Osteoblast (primary cell): Measurements from ENCODE around the gene DCTN2. TPM values are rescaled to one million over a fixed set of nuclear protein-coding genes. Genes with fewer than 3 reads are reported as not detected.
"Not testable (repeated sequence)": the region's sequence is repeated elsewhere in the genome, so short reads cannot be mapped to it uniquely, and the experiment has no call there.

Source experiments
- DNase-seq: peaks from one replicate; pipeline ENCODE4 v3.0.0; 2011; ENCODE audit warnings: low spot score, mixed read lengths; ENCODE audit not compliant: insufficient read length; ENCODE audit errors: missing footprints
- H2AFZ ChIP-seq: 2 replicates; pipeline ENCODE4 v1.6.0; 2011; ENCODE audit warnings: mild to moderate bottlenecking, low read length
- H3K27ac ChIP-seq: 2 replicates; pipeline ENCODE4 v1.5.1; 2011; ENCODE audit warnings: mild to moderate bottlenecking, low read depth, low read length, moderate library complexity
- H3K27me3 ChIP-seq: 2 replicates; pipeline ENCODE4 v1.6.0; 2012; ENCODE audit warnings: mild to moderate bottlenecking, control low read depth, inconsistent platforms, low read length, moderate library complexity; ENCODE audit not compliant: insufficient read depth
- H3K36me3 ChIP-seq: 2 replicates; pipeline ENCODE4 v1.5.1; 2011; ENCODE audit warnings: mild to moderate bottlenecking, low read length, control low read depth, moderate library complexity; ENCODE audit not compliant: insufficient read depth
- H3K4me1 ChIP-seq: 2 replicates; pipeline ENCODE4 v1.5.1; 2011; ENCODE audit warnings: mild to moderate bottlenecking, low read length, control low read depth, moderate library complexity; ENCODE audit not compliant: insufficient read depth
- H3K4me2 ChIP-seq: 2 replicates; pipeline ENCODE4 v1.6.0; 2011; ENCODE audit warnings: mild to moderate bottlenecking, low read length; ENCODE audit not compliant: insufficient read depth
- H3K4me3 ChIP-seq: fragments of 200-600 bp; sonication (generic); 3 replicates; pipeline ENCODE4 v1.5.1; 2012; ENCODE audit warnings: mild to moderate bottlenecking, low read length, inconsistent platforms; ENCODE audit not compliant: insufficient read depth
- H3K79me2 ChIP-seq: 2 replicates; pipeline ENCODE4 v1.6.0; 2012; ENCODE audit warnings: mild to moderate bottlenecking, low read length, control low read depth, inconsistent platforms; ENCODE audit not compliant: insufficient read depth
- H3K9me3 ChIP-seq: 2 replicates; pipeline ENCODE4 v1.5.1; 2011; ENCODE audit warnings: low read depth, low read length, control low read depth
- H4K20me1 ChIP-seq: 2 replicates; pipeline ENCODE4 v1.6.0; 2012; ENCODE audit warnings: mild to moderate bottlenecking, low read length, control low read depth; ENCODE audit not compliant: insufficient read depth
- CTCF ChIP-seq: IDR thresholded peaks from 2 replicates; pipeline ENCODE4 v1.5.1; 2011; ENCODE audit warnings: mild to moderate bottlenecking, low read depth, low read length, moderate library complexity; ENCODE audit errors: extremely low read depth
- total RNA-seq: library from RNA; depleted of rRNA; stranded (reverse); fragments of >200 nt; gene quantifications from 2 replicates; pipeline ENCODE4 v1.2.3, GENCODE V29; 2012

Gene DCTN2
- total RNA-seq, 1 donor, result 123 TPM

GRCh38 chr12:57496822-57497221 is 50.2 kb downstream of the DCTN2 start:
- peaks cover 49% of the 10 kb centered on the region for H3K36me3 ChIP-seq
- H3K79me2 ChIP-seq, result peaks cover 6% of the 10 kb centered on the region
- no peak overlapping the region for H3K4me3 ChIP-seq
- no peak overlapping the region for H2AFZ ChIP-seq
- TF ChIP-seq CTCF, result no peak
- H4K20me1 ChIP-seq, result peaks cover 5% of the 10 kb centered on the region
- no peaks in the 10 kb centered on the region for H3K4me1 ChIP-seq
- no peaks in the 10 kb centered on the region for H3K27me3 ChIP-seq
- H3K27ac ChIP-seq, result no peak overlapping the region
- no peak overlapping the region for H3K4me2 ChIP-seq
- no peak for DNase-seq
- H3K9me3 ChIP-seq, result no peaks in the 10 kb centered on the region

- not testable (repeated sequence) for DNase-seq, H2AFZ ChIP-seq
Measured at GRCh38 chr12:57495051-57495701, 51.8 kb downstream of the DCTN2 start.

GRCh38 chr12:57491393-57492280 is 55.4 kb downstream of the DCTN2 start:
- Histone ChIP-seq H3K79me2 (peaks cover 42% of the 10 kb centered on the region), H3K4me1 (peaks cover 9% of the 10 kb centered on the region), H4K20me1 (peaks cover 12% of the 10 kb centered on the region), H3K27ac (no peak overlapping the region), H2AFZ (no peak overlapping the region), H3K9me3 (no peaks in the 10 kb centered on the region), H3K27me3 (no peaks in the 10 kb centered on the region), H3K4me2 (no peak overlapping the region), H3K36me3 (peaks cover 37% of the 10 kb centered on the region), H3K4me3 (no peak overlapping the region)
- TF ChIP-seq CTCF, result peak; percentile 14
- no peak for DNase-seq

More at GRCh38 chr12:57495051-57495701, 51.8 kb downstream of the DCTN2 start:
- not testable (repeated sequence) for H4K20me1 ChIP-seq, H3K4me3 ChIP-seq, H3K4me2 ChIP-seq, H3K27ac ChIP-seq, H3K27me3 ChIP-seq, H3K4me1 ChIP-seq, H3K9me3 ChIP-seq
- Histone ChIP-seq H3K79me2 (peaks cover 18% of the 10 kb centered on the region), H3K36me3 (peaks cover 51% of the 10 kb centered on the region)

GRCh38 chr12:57490126-57490525 is 56.9 kb downstream of the DCTN2 start:
- Histone ChIP-seq H3K27ac (peak overlapping the region; percentile 1), H3K4me1 (peaks cover 9% of the 10 kb centered on the region), H3K9me3 (no peaks in the 10 kb centered on the region), H4K20me1 (peaks cover 12% of the 10 kb centered on the region), H3K4me2 (no peak overlapping the region), H2AFZ (no peak overlapping the region), H3K79me2 (peaks cover 42% of the 10 kb centered on the region), H3K27me3 (no peaks in the 10 kb centered on the region), H3K36me3 (peaks cover 34% of the 10 kb centered on the region), H3K4me3 (no peak overlapping the region)
- no peak for TF ChIP-seq CTCF
- no peak for DNase-seq
